ENCODE results near the gene GPANK1.

The GPANK1 gene

GRCh38 chr6:31664790-31665500 is at the start of gene GPANK1 (continued):
- TF ChIP-seq ZNF211 (tag by site-specific recombination; IDR thresholded peaks at IDR 0.05; ENCODE audit: low read depth) (no peak), ZNF521 (tag by site-specific recombination; IDR thresholded peaks at IDR 0.05) (no peak), ZNF830 (tag by site-specific recombination; IDR thresholded peaks at IDR 0.05; ENCODE audit: low read depth) (no peak), ZSCAN16 (tag by site-specific recombination; IDR thresholded peaks at IDR 0.05) (no peak; the same call in 1 of the 2 replicates), ZNF202 (tag by site-specific recombination; IDR thresholded peaks at IDR 0.05; ENCODE audit: borderline replicate concordance) (no peak), ZNF324 (tag by site-specific recombination; IDR thresholded peaks at IDR 0.05) (no peak), ZBTB11 (tag by site-specific recombination; conservative IDR thresholded peaks at IDR 0.05; ENCODE audit: low read depth) (no peak), ZXDB (tag by site-specific recombination; IDR thresholded peaks at IDR 0.05) (peak; percentile 44)

GRCh38 chr6:31713991-31714684 is 49.3 kb upstream of the GPANK1 start:
- H3K4me3 ChIP-seq (ENCODE audit: low read depth, low read length), result no peak overlapping the region
- peak overlapping the region; percentile 46 for H3K27ac ChIP-seq (ENCODE audit: extremely low read depth, low read depth, low read length)
- no peaks in the 10 kb centered on the region for H3K36me3 ChIP-seq (ENCODE audit: control insufficient read depth in 2 of 2, insufficient read depth in 1 of 2, low read length in 2 of 2)
- peaks cover 4% of the 10 kb centered on the region for H3K4me1 ChIP-seq (ENCODE audit: control insufficient read depth, insufficient read depth, low read length)
- CTCF ChIA-PET, result interaction anchor here (0.6 to 1.5 kb wide), 6 partner anchors 10 to 1180 kb away, joined by 3 to 8 read pairs (median 4); no protein-coding TSS in a partner anchor
- no peaks in the 10 kb centered on the region for H3K9me3 ChIP-seq (ENCODE audit: control insufficient read depth, insufficient read depth, low read depth, low read length)
- POLR2A ChIA-PET, result interaction anchor here (0.8 to 2.3 kb wide), 6 partner anchors 11 to 113 kb away, joined by 3 to 10 read pairs (median 4); partner anchors contain the start of genes ABHD16A, HSPA1B and MSH5
- TF ChIP-seq ZBTB20 (tag by site-specific recombination; IDR thresholded peaks at IDR 0.05), result peak; percentile 26; the same call in 1 of the 2 replicates
- 0 out of 2 replicates have a peak, but pooled peaks have one; percentile 37 for TF ChIP-seq KLF7 (tag by site-specific recombination; IDR thresholded peaks at IDR 0.05; ENCODE audit: borderline replicate concordance)
- TF ChIP-seq ZNF843 (tag by site-specific recombination; IDR thresholded peaks at IDR 0.05), result no peak
- TF ChIP-seq GLI2 (tag by site-specific recombination; IDR thresholded peaks at IDR 0.05; ENCODE audit: borderline replicate concordance, low read depth), result no peak
- peak; percentile 99 for TF ChIP-seq EGR2 (tag by site-specific recombination; IDR thresholded peaks at IDR 0.05; ENCODE audit: low read depth)
- peak; percentile 11; the same call in 1 of the 2 replicates for TF ChIP-seq IKZF3 (tag by site-specific recombination; IDR thresholded peaks at IDR 0.05)
- TF ChIP-seq ZNF394 (tag by site-specific recombination; IDR thresholded peaks at IDR 0.05; ENCODE audit: borderline replicate concordance), result peak; percentile 100
- TF ChIP-seq SP7 (tag by site-specific recombination; IDR thresholded peaks at IDR 0.05), result peak; percentile 99
- TF ChIP-seq ZNF629 (tag by site-specific recombination; IDR thresholded peaks at IDR 0.05), result no peak
- no peak for TF ChIP-seq ZNF148 (tag by site-specific recombination; IDR thresholded peaks at IDR 0.05; ENCODE audit: borderline replicate concordance)
- TF ChIP-seq PRDM1 (tag by site-specific recombination; IDR thresholded peaks at IDR 0.05), result peak; percentile 89
- no peak for TF ChIP-seq ZNF707 (tag by site-specific recombination; IDR thresholded peaks at IDR 0.05)
- peak; percentile 96 for TF ChIP-seq KLF17 (tag by site-specific recombination; IDR thresholded peaks at IDR 0.05)
- TF ChIP-seq, protein P1, sequence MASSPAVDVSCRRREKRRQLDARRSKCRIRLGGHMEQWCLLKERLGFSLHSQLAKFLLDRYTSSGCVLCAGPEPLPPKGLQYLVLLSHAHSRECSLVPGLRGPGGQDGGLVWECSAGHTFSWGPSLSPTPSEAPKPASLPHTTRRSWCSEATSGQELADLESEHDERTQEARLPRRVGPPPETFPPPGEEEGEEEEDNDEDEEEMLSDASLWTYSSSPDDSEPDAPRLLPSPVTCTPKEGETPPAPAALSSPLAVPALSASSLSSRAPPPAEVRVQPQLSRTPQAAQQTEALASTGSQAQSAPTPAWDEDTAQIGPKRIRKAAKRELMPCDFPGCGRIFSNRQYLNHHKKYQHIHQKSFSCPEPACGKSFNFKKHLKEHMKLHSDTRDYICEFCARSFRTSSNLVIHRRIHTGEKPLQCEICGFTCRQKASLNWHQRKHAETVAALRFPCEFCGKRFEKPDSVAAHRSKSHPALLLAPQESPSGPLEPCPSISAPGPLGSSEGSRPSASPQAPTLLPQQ (tag by site-specific recombination; IDR thresholded peaks at IDR 0.05), result peak; percentile 74; the same call in 1 of the 2 replicates
- TF ChIP-seq HOXD13 (CRISPR knock-in tag; IDR thresholded peaks at IDR 0.05; ENCODE audit: borderline replicate concordance), result no peak
- TF ChIP-seq ZNF624 (tag by site-specific recombination; IDR thresholded peaks at IDR 0.05), result no peak
- TF ChIP-seq ZNF600 (tag by site-specific recombination; IDR thresholded peaks at IDR 0.05), result peak; percentile 39; the same call in 1 of the 2 replicates

Data from HEK293 (cell line).